ENCODE data around the gene GRN. TPM values are rescaled to one million over a fixed set of nuclear protein-coding genes. Genes with fewer than 3 reads are reported as not detected.

The GRN gene
- total and polyA plus RNA-seq, 2 of the 13 experiments (the other 11 are each of a cell fraction or from before 2014, with no cell fraction given): 86.6 to 143 TPM

DNA sequence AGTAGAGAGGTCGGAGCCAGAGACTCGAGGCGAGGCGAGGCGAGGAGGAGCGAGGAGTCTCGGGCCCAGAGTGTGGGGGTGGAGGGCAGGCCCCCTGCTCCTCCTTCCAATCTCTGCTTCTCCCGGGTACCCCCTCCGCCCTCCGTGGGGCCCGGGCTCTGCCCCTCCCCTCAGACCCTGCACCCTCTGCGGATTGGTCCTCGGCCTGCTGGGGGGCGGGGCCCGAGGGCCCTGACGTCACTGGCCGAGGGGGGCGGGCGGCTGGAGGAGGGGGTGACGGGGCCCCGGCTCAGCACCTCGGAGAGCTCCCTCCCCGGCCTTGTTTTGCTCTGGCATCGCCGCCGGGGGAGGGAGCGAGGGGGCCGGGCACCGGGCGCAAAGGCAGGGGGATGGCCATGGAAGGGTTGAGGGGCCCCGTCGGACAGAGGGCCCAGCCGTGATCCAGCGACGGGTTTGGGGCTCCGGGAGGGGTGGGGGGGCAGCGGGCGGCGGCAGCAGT is 36.7 kb upstream of the GRN start, which contains the start of gene RUNDC3A:
TSS of gene RUNDC3A (plus strand) at position 282 of the 499 bp plus-strand sequence. CDS start 232 bp downstream, outside the sequence.
- 4% methylated on average over 15 of the region's 39 CpGs for WGBS (ENCODE audit: low lambda C conversion rate)
- peaks cover 44% of the 10 kb centered on the region for H3K4me1 ChIP-seq (ENCODE audit: insufficient read depth, low read length)
- no peaks in the 10 kb centered on the region for H4K20me1 ChIP-seq (ENCODE audit: insufficient read depth, low read length)
- no TSS peak for BruUV-seq (replicated peaks)
- peaks cover 1 to 26% of the 10 kb centered on the region in 2 experiments; a peak in 4 of 5 replicates for H3K27me3 ChIP-seq (ENCODE audit: control insufficient read depth in 1 of 2, insufficient read depth in 2 of 2, low read length in 2 of 2)
- ChIA-PET POLR2A (interaction anchor here (0.6 to 1.2 kb wide), 6 partner anchors 10 to 109 kb away, joined by 3 to 6 read pairs (median 3); partner anchors contain the start of genes ATXN7L3 and GRN), CTCF (ENCODE audit: low intra/inter-chr PET ratio, low total read pairs) (no interaction called here)
- no peaks in the 10 kb centered on the region for H3K79me2 ChIP-seq (ENCODE audit: insufficient read depth, low read length)
- intact Hi-C loops (cut with micrococcal nuclease; ENCODE audit: unreplicated experiment): no loop called here
- in situ Hi-C loops (cut with HindIII; ENCODE audit: extremely low pct_ligation_motif_present, low pct_unique_long_range_greater_than_20kb): no loop called here
- DNase-seq (ENCODE audit: low spot score) (peak; percentile 59), ATAC-seq (peak; percentile 69), FAIRE-seq (no peak)
- peak within 1 kb of the TSS; percentile 80 for H3K4me2 ChIP-seq (ENCODE audit: low read depth, low read length)
- no peak within 1 kb of the TSS for H3K27ac ChIP-seq (ENCODE audit: extremely low read length, insufficient read depth, low read length)
- no peaks in the 10 kb centered on the region for H3K9me3 ChIP-seq (ENCODE audit: low read length)
- no peaks in the 10 kb centered on the region for H3K36me3 ChIP-seq (replicated peaks in 1 of 2; ENCODE audit: control insufficient read depth in 1 of 2, insufficient read depth in 2 of 2, low read length in 2 of 2)
- no peak within 1 kb of the TSS for H2AFZ ChIP-seq (ENCODE audit: low read length)
- H3K9ac ChIP-seq (ENCODE audit: insufficient read depth, low read depth, low read length): no peak within 1 kb of the TSS
- peak within 1 kb of the TSS; percentile 38 to 68 (median 58); a peak in 4 of 6 replicates for H3K4me3 ChIP-seq (replicated peaks in 1 of 3; ENCODE audit: insufficient read depth in 1 of 3, low read depth in 2 of 3, low read length in 3 of 3)
- no peak for TF ChIP-seq RELA (CRISPR knock-in tag; IDR thresholded peaks at IDR 0.05)
- no peak for TF ChIP-seq FOSL1 (CRISPR knock-in tag; IDR thresholded peaks at IDR 0.05; ENCODE audit: borderline replicate concordance)
- TF ChIP-seq, protein P1, sequence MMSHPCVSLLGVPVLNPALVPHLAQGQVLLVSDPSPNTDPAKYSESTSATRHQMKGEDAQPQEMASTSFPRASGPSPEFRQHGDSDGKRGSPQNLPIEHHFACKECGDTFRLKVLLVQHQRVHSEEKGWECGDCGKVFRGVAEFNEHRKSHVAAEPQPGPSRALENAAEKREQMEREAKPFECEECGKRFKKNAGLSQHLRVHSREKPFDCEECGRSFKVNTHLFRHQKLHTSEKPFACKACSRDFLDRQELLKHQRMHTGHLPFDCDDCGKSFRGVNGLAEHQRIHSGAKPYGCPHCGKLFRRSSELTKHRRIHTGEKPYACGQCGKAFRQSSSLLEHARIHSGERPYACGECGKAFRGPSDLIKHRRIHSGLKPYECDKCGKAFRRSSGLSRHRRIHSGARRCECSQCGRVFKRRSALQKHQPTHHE (CRISPR knock-in tag; IDR thresholded peaks at IDR 0.05; ENCODE audit: borderline replicate concordance): peak; percentile 57; the same call in 1 of the 2 replicates
- peak; percentile 74; the same call in 1 of the 2 replicates for TF ChIP-seq ZSCAN21 (CRISPR knock-in tag; IDR thresholded peaks at IDR 0.05; ENCODE audit: borderline replicate concordance)
- TF ChIP-seq PHF20 (CRISPR knock-in tag; IDR thresholded peaks at IDR 0.05): no peak
- TF ChIP-seq MTF2 (CRISPR knock-in tag; IDR thresholded peaks at IDR 0.05; ENCODE audit: borderline replicate concordance): peak; percentile 31; the same call in 1 of the 2 replicates
- no peak for TF ChIP-seq TARDBP (CRISPR knock-in tag; IDR thresholded peaks at IDR 0.05)
- no peak for TF ChIP-seq XRCC5 (optimal IDR thresholded peaks at IDR 0.05; ENCODE audit: low read length)
- TF ChIP-seq HOXA5 (CRISPR knock-in tag; IDR thresholded peaks at IDR 0.05): peak; percentile 95
- no peak for TF ChIP-seq ATAD3A (CRISPR knock-in tag; IDR thresholded peaks at IDR 0.05)
- peak; percentile 49 for TF ChIP-seq POGZ (CRISPR knock-in tag; IDR thresholded peaks at IDR 0.05)
- no peak for TF ChIP-seq NFIB (CRISPR knock-in tag; IDR thresholded peaks at IDR 0.05; ENCODE audit: borderline replicate concordance)
- TF ChIP-seq, protein P2, sequence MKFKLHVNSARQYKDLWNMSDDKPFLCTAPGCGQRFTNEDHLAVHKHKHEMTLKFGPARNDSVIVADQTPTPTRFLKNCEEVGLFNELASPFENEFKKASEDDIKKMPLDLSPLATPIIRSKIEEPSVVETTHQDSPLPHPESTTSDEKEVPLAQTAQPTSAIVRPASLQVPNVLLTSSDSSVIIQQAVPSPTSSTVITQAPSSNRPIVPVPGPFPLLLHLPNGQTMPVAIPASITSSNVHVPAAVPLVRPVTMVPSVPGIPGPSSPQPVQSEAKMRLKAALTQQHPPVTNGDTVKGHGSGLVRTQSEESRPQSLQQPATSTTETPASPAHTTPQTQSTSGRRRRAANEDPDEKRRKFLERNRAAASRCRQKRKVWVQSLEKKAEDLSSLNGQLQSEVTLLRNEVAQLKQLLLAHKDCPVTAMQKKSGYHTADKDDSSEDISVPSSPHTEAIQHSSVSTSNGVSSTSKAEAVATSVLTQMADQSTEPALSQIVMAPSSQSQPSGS (CRISPR knock-in tag; IDR thresholded peaks at IDR 0.05): peak; percentile 79; the same call in 1 of the 2 replicates
- TF ChIP-seq KLF13 (CRISPR knock-in tag; IDR thresholded peaks at IDR 0.05): no peak
- peak; percentile 72; the same call in 1 of the 2 replicates for TF ChIP-seq ZNF605 (CRISPR knock-in tag; IDR thresholded peaks at IDR 0.05)
- TF ChIP-seq RFX1 (IDR thresholded peaks at IDR 0.05): no peak
- TF ChIP-seq, protein P3, sequence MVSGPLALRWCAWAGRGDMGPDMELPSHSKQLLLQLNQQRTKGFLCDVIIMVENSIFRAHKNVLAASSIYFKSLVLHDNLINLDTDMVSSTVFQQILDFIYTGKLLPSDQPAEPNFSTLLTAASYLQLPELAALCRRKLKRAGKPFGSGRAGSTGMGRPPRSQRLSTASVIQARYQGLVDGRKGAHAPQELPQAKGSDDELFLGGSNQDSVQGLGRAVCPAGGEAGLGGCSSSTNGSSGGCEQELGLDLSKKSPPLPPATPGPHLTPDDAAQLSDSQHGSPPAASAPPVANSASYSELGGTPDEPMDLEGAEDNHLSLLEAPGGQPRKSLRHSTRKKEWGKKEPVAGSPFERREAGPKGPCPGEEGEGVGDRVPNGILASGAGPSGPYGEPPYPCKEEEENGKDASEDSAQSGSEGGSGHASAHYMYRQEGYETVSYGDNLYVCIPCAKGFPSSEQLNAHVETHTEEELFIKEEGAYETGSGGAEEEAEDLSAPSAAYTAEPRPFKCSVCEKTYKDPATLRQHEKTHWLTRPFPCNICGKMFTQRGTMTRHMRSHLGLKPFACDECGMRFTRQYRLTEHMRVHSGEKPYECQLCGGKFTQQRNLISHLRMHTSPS (CRISPR knock-in tag; IDR thresholded peaks at IDR 0.05; ENCODE audit: low read depth): peak; percentile 64; the same call in 1 of the 2 replicates
- no peak for TF ChIP-seq ZNF674 (CRISPR knock-in tag; IDR thresholded peaks at IDR 0.05; ENCODE audit: low read depth)
- TF ChIP-seq ZNF44 (CRISPR knock-in tag; IDR thresholded peaks at IDR 0.05): no peak
- TF ChIP-seq, protein P4, sequence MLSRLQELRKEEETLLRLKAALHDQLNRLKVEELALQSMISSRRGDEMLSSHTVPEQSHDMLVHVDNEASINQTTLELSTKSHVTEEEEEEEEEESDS (CRISPR knock-in tag; IDR thresholded peaks at IDR 0.05; ENCODE audit: borderline replicate concordance): no peak
- TF ChIP-seq ATF7-NPFF (CRISPR knock-in tag; IDR thresholded peaks at IDR 0.05; ENCODE audit: low read depth): peak; percentile 70; the same call in 1 of the 2 replicates
- no peak for TF ChIP-seq ZSCAN22 (CRISPR knock-in tag; IDR thresholded peaks at IDR 0.05)
